ENCODE data around the gene ANKRD13C. TPM values are rescaled to one million over a fixed set of nuclear protein-coding genes. Genes with fewer than 3 reads are reported as not detected.

The ANKRD13C gene, protein sequence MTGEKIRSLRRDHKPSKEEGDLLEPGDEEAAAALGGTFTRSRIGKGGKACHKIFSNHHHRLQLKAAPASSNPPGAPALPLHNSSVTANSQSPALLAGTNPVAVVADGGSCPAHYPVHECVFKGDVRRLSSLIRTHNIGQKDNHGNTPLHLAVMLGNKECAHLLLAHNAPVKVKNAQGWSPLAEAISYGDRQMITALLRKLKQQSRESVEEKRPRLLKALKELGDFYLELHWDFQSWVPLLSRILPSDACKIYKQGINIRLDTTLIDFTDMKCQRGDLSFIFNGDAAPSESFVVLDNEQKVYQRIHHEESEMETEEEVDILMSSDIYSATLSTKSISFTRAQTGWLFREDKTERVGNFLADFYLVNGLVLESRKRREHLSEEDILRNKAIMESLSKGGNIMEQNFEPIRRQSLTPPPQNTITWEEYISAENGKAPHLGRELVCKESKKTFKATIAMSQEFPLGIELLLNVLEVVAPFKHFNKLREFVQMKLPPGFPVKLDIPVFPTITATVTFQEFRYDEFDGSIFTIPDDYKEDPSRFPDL
- 6.9 to 9.1 TPM (median 7.7 TPM) in 5 replicates for total RNA-seq (2022; extraction: Qiagen RNA extraction)

DNA sequence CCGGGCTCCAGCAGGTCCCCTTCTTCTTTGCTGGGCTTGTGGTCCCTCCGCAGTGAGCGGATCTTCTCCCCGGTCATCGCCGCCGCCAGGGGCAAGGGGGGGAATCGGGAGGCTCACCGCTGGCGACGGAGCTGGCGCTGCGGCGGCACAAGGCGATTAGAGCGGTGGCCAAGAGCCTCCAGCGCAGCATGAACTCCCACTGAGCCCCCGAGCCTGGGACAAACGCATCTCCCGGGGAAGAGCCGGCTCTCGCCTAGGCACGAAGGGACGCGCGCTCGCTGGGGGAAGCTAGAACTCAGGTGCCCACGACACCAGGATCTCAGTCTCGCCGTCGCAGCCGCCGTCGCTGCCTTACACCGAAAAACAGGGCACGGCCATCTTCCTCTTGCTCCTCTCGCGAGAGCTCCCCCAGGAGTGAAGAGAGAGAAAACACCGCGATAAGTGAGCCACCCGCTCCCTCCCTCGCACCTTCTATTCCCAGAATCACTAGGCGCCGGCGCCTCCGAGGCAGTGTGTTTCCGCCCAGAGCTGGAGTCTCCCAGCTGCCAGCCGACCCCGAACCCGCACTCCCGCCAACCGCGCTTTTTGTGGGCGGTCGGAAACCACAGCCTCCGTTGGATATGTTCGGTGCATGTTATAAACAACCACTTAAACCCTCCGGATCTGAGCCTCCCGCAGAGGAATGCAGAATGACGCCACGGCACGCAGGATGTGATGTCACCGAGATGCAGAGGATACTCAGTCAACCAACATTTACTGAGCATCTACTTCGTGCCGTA is at the start of gene ANKRD13C:
Gene ANKRD13C (minus strand): TSS at position 391 of the 779 bp plus-strand sequence. CDS start 314 bp downstream, at position 77.

DNA sequence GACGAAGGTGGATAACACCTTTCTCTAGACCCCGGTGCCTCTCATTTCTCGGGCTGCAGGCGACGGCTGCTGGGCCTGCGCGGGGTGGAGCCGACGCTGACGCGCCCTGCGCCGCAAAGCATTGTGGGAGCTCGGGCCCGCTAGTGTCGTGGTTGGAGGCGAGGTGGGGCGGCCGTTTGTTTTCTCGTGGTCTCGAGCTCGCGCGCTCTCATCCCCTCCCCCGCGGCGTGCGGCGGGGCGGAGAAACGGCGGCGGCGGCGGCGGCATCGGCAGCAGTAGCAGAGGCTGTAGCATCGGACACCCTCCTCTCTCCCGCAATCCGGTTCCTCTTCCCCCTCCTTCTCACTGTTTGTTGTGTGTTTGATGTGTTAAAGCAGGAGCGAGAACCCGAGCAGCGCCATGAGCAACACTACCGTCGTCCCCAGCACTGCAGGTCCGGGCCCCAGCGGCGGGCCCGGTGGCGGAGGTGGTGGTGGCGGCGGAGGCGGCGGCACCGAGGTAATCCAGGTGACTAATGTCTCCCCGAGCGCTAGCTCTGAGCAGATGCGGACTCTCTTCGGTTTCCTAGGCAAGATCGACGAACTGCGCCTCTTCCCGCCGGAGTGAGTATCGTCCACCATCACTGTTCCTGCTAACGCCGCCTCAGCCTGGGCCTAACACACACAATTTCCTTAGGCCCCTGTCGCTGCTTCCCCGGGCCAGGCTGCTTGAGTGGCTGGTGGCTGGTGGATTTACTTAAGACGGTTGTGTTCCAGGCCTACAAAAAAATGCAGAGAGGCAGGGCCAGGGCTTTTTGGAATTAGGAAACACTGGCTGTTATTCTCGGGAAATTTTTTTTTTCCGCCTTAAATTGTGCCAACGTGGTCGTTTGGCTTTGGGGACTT is 133.0 kb downstream of the ANKRD13C start, which contains the start of gene SRSF11:
Gene SRSF11 (plus strand): TSS at position 143 of the 884 bp plus-strand sequence. CDS start 257 bp downstream, at position 400.

Other genes with a start within 250 kb of the ANKRD13C start
- gene LRRC40, start 149.1 kb downstream of the ANKRD13C start, total RNA-seq (2022; extraction: Qiagen RNA extraction) = 7.9 to 12.4 TPM (median 9.6 TPM) in 5 replicates
- 55.5 to 86.7 TPM (median 68.4 TPM) in 5 replicates for gene SRSF11, start 133.3 kb downstream of the ANKRD13C start, total RNA-seq (2022; extraction: Qiagen RNA extraction)
- gene CTH, start 56.5 kb upstream of the ANKRD13C start, total RNA-seq (2022; extraction: Qiagen RNA extraction) = 1.3 to 1.9 TPM (median 1.5 TPM) in 5 replicates

Data from A549 treated with AZD2906 at 1 μM for 4 hours (cell line).